MM.1S (cell line): ENCODE results near the gene CBL.

ENCODE experiments used
- EZH2 ChIP-seq: fragments of 300-600 bp; sonication (generic); optimal IDR thresholded peaks from 2 replicates; pipeline ENCODE3; 2017; ENCODE audit warnings: low read depth, mild to moderate bottlenecking, antibody characterized with exemption, low read length, mixed read lengths
- EZH2phosphoT487 ChIP-seq: fragments of 300-600 bp; sonication (generic); IDR thresholded peaks from 2 replicates; pipeline ENCODE4 v1.6.1; 2018; ENCODE audit warnings: antibody characterized with exemption, low read length
- TF ChIP-seq, protein P1 (sequence below): fragments of 300-600 bp; sonication (generic); IDR thresholded peaks from 2 replicates; pipeline ENCODE4 v1.5.1; 2016; ENCODE audit warnings: antibody characterized with exemption, low read length, mixed read lengths

DNA sequence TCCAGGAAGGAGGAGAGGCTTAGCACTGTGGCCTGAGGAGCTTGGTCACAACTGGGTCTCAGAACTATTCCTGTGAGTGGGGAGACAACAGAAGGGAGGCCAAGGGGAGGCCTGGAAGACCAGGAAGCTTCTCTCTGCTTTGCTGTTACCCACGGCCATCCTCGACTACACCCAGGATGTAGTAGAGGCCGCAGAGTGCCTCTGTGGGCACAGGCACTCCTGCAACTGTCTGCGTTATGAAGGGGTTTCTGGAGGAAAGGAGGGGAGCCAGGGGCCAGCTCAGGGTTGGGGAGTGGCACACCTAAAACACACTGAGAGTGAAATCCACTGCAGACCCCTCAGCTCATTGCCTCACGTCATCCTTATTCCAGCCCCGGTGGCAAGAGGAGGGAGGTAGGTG, 144.2 kb downstream of the CBL start:
- TF ChIP-seq, protein P1, sequence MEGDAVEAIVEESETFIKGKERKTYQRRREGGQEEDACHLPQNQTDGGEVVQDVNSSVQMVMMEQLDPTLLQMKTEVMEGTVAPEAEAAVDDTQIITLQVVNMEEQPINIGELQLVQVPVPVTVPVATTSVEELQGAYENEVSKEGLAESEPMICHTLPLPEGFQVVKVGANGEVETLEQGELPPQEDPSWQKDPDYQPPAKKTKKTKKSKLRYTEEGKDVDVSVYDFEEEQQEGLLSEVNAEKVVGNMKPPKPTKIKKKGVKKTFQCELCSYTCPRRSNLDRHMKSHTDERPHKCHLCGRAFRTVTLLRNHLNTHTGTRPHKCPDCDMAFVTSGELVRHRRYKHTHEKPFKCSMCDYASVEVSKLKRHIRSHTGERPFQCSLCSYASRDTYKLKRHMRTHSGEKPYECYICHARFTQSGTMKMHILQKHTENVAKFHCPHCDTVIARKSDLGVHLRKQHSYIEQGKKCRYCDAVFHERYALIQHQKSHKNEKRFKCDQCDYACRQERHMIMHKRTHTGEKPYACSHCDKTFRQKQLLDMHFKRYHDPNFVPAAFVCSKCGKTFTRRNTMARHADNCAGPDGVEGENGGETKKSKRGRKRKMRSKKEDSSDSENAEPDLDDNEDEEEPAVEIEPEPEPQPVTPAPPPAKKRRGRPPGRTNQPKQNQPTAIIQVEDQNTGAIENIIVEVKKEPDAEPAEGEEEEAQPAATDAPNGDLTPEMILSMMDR: no peak
- TF ChIP-seq EZH2phosphoT487: no peak
- no peak for TF ChIP-seq EZH2
